Mesothelial cell of epicardium (in vitro differentiated cells): ENCODE results near the gene GPR61. TPM values are rescaled to one million over a fixed set of nuclear protein-coding genes. Genes with fewer than 3 reads are reported as not detected.

Source experiments
- DNase-seq, 2 experiments: peaks; one replicate each; pipeline ENCODE4 v3.0.0; 2021; ENCODE audit warnings: low spot score in 2 of 2; ENCODE audit not compliant: unreplicated experiment in 2 of 2
- H3K27ac Mint-ChIP-seq: 2 replicates; pipeline ENCODE4 v1.8.0; 2021; ENCODE audit warnings: mixed read lengths
- H3K27me3 Mint-ChIP-seq: 2 replicates; pipeline ENCODE4 v1.8.0; 2021; ENCODE audit warnings: low read depth, mixed read lengths
- H3K36me3 Mint-ChIP-seq: 2 replicates; pipeline ENCODE4 v1.8.0; 2021; ENCODE audit warnings: mixed read lengths
- H3K4me1 Mint-ChIP-seq: 2 replicates; pipeline ENCODE4 v1.8.0; 2021; ENCODE audit warnings: mixed read lengths
- H3K4me3 Mint-ChIP-seq: 2 replicates; pipeline ENCODE4 v1.8.0; 2021; ENCODE audit warnings: mild to moderate bottlenecking, moderate library complexity, mixed read lengths
- H3K9me3 Mint-ChIP-seq: 2 replicates; pipeline ENCODE4 v1.8.0; 2021; ENCODE audit warnings: mixed read lengths
- total RNA-seq: library from RNA; stranded (reverse); gene quantifications from 3 replicates; pipeline ENCODE4 v1.2.1, GENCODE V29; 2021
- TF ChIP-seq, protein P1 (sequence below): fragments of 200-600 bp; sonication (generic); IDR thresholded peaks from one replicate; pipeline ENCODE4 v1.5.0; 2021; ENCODE audit warnings: antibody characterized with exemption; ENCODE audit not compliant: unreplicated experiment

The GPR61 gene
- total RNA-seq, 1 donor from 2014 or later = not detected

GRCh38 chr1:109586055-109586454 lies 46.4 kb downstream of the GPR61 start:
- no peak overlapping the region for H3K4me3 Mint-ChIP-seq
- TF ChIP-seq, protein P1, sequence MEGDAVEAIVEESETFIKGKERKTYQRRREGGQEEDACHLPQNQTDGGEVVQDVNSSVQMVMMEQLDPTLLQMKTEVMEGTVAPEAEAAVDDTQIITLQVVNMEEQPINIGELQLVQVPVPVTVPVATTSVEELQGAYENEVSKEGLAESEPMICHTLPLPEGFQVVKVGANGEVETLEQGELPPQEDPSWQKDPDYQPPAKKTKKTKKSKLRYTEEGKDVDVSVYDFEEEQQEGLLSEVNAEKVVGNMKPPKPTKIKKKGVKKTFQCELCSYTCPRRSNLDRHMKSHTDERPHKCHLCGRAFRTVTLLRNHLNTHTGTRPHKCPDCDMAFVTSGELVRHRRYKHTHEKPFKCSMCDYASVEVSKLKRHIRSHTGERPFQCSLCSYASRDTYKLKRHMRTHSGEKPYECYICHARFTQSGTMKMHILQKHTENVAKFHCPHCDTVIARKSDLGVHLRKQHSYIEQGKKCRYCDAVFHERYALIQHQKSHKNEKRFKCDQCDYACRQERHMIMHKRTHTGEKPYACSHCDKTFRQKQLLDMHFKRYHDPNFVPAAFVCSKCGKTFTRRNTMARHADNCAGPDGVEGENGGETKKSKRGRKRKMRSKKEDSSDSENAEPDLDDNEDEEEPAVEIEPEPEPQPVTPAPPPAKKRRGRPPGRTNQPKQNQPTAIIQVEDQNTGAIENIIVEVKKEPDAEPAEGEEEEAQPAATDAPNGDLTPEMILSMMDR = no peak
- peaks cover 45% of the 10 kb centered on the region for H3K36me3 Mint-ChIP-seq
- no peaks in the 10 kb centered on the region for H3K9me3 Mint-ChIP-seq
- DNase-seq = no peak
- no peaks in the 10 kb centered on the region for H3K4me1 Mint-ChIP-seq
- no peak overlapping the region for H3K27ac Mint-ChIP-seq
- no peaks in the 10 kb centered on the region for H3K27me3 Mint-ChIP-seq

DNA sequence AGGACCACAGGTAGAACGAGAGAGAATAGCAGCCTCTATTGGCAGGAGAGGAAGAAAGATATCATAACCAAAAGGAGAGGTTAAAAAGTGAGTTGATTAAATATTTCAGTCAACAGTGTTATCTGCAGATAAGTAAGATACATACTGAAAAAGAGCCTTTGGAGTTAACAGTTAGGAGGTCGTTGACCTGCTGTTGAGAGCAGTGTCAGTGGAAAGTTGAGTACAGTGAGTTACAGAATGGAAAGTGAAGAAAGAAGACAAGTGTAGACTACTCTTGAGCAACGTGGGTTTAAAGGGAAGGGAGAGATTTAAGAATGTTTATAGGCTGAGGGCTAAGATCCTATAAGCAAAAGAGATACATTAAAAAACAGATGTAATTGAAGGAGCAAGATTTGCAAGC lies 49.5 kb downstream of the GPR61 start:
- H3K4me1 Mint-ChIP-seq = no peaks in the 10 kb centered on the region
- no peaks in the 10 kb centered on the region for H3K9me3 Mint-ChIP-seq
- no peak overlapping the region for H3K27ac Mint-ChIP-seq
- no peaks in the 10 kb centered on the region for H3K27me3 Mint-ChIP-seq
- no peak for DNase-seq
- TF ChIP-seq, protein P1 = no peak
- H3K36me3 Mint-ChIP-seq = peaks cover 46% of the 10 kb centered on the region
- no peak overlapping the region for H3K4me3 Mint-ChIP-seq

DNA sequence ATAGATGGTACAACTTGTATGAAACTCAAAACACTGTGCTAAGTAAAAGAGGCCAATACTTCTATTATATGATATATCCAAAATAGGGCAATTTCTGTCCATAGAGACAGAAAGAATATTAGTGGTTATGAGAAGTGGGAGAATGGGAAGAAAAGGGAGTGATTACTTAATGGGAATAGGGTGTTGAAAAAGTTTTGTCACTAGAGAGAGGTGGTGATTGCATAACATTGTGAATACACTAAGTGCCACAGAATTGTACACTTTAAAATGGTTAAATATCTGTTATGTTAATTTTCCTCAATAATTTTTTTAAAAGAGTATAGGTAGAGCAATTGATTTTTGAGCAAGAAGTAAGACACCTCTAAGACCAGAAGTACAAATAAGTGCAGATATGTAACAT lies 50.0 kb downstream of the GPR61 start:
- H3K27ac Mint-ChIP-seq = no peak overlapping the region
- H3K9me3 Mint-ChIP-seq = no peaks in the 10 kb centered on the region
- no peaks in the 10 kb centered on the region for H3K27me3 Mint-ChIP-seq
- no peak for DNase-seq
- H3K4me3 Mint-ChIP-seq = no peak overlapping the region
- TF ChIP-seq, protein P1 = no peak
- no peaks in the 10 kb centered on the region for H3K4me1 Mint-ChIP-seq
- peaks cover 44% of the 10 kb centered on the region for H3K36me3 Mint-ChIP-seq

DNA sequence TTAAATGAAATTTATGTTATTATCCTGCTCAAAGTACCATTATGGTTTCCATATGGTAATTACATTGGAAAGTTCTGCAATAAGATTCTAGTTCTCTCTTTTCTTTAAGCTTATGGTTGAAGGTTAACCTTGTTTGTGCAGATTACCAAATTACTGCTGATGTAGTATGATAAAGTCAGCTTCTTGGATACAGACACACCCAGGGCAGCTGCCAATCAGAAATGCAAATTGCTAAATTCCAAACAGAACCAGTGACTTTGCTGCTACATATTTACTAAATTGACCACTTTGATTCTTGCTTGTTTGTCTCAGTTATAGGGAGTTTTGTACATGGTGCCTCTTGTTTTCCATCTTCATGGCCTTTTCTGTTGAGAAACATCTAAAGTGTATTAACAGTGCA lies 53.2 kb downstream of the GPR61 start:
- Mint-ChIP-seq H3K4me1 (peaks cover under 1% of the 10 kb centered on the region), H3K27me3 (no peaks in the 10 kb centered on the region), H3K27ac (no peak overlapping the region), H3K9me3 (no peaks in the 10 kb centered on the region), H3K36me3 (peaks cover 31% of the 10 kb centered on the region), H3K4me3 (no peak overlapping the region)
- TF ChIP-seq, protein P1 = no peak
- no peak for DNase-seq

DNA sequence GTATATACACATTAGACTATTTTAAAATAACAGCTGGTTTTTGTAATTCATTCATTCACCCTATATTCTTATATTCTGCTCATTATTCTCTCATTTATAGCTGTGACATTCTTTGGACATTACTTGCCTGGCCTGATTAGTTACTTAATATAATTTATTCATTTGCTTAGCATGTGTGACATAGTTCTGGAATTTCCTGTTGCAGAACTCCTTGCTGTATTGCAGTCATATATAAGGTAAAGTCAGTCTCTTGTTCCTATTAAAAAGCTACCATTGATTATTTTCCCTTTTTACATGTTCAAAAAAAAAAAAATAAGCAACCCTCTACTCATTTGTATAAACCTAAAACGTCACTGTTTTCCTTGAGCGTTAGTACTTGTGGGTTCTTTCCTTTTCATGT lies 55.9 kb downstream of the GPR61 start:
- Mint-ChIP-seq H3K27me3 (no peaks in the 10 kb centered on the region), H3K27ac (no peak overlapping the region), H3K4me1 (peaks cover 10% of the 10 kb centered on the region), H3K9me3 (no peaks in the 10 kb centered on the region), H3K36me3 (peaks cover 25% of the 10 kb centered on the region), H3K4me3 (no peak overlapping the region)
- TF ChIP-seq, protein P1 = no peak
- DNase-seq = no peak

Other genes with a start within 250 kb of the GPR61 start
- gene MYBPHL, start 232.9 kb upstream of the GPR61 start, total RNA-seq = not detected in 3 replicates
- gene SORT1, start 142.0 kb upstream of the GPR61 start, total RNA-seq = 39.1 to 45.5 TPM (median 40.6 TPM) in 3 replicates
- 67.2 to 70.9 TPM (median 69.7 TPM) in 3 replicates for gene PSMA5, start 113.4 kb upstream of the GPR61 start, total RNA-seq
- gene SYPL2, start 73.3 kb upstream of the GPR61 start, total RNA-seq = 0.11 to 0.22 TPM (median 0.14 TPM) in 3 replicates
- 13.8 to 14.9 TPM (median 13.8 TPM) in 3 replicates for gene ATXN7L2, start 56.0 kb upstream of the GPR61 start, total RNA-seq
- gene CYB561D1, start 45.8 kb upstream of the GPR61 start, total RNA-seq = 9.5 to 11.7 TPM (median 10.6 TPM) in 3 replicates
- gene AMIGO1, start 30.1 kb upstream of the GPR61 start, total RNA-seq = 5.0 to 5.4 TPM (median 5.1 TPM) in 3 replicates
- gene GNAI3, start 8.7 kb downstream of the GPR61 start, total RNA-seq = 7.8 to 8.2 TPM (median 8.2 TPM) in 3 replicates
- 0.36 TPM in 1 of 3 replicates, not detected in the others for gene GNAT2, start 79.7 kb downstream of the GPR61 start, total RNA-seq
- 133 to 141 TPM (median 134 TPM) in 3 replicates for gene AMPD2, start 80.0 kb downstream of the GPR61 start, total RNA-seq
- gene GSTM4, start 116.2 kb downstream of the GPR61 start, total RNA-seq = 23.4 to 24.9 TPM (median 23.7 TPM) in 3 replicates
- gene GSTM2, start 128.2 kb downstream of the GPR61 start, total RNA-seq = 169 to 186 TPM (median 177 TPM) in 3 replicates
- 48.8 to 54.2 TPM (median 52.3 TPM) in 3 replicates for gene GSTM1, start 147.9 kb downstream of the GPR61 start, total RNA-seq
- gene GSTM5, start 172.4 kb downstream of the GPR61 start, total RNA-seq = 0.24 to 0.29 TPM (median 0.25 TPM) in 3 replicates
- gene GSTM3, start 201.2 kb downstream of the GPR61 start, total RNA-seq = 49.7 to 57.9 TPM (median 55.2 TPM) in 3 replicates
- 0.13 to 0.34 TPM in 2 of 3 replicates, not detected in the other for gene EPS8L3, start 224.1 kb downstream of the GPR61 start, total RNA-seq